ENCODE results near the gene POR. TPM values are rescaled to one million over a fixed set of nuclear protein-coding genes. Genes with fewer than 3 reads are reported as not detected.
A peak's percentile ranks its signal among the peaks of the same experiment; 100 is the strongest.

The POR gene
- total and polyA plus RNA-seq, 2 of the 13 experiments (the other 11 are each of a cell fraction or from before 2014, with no cell fraction given) = 145 to 266 TPM

DNA sequence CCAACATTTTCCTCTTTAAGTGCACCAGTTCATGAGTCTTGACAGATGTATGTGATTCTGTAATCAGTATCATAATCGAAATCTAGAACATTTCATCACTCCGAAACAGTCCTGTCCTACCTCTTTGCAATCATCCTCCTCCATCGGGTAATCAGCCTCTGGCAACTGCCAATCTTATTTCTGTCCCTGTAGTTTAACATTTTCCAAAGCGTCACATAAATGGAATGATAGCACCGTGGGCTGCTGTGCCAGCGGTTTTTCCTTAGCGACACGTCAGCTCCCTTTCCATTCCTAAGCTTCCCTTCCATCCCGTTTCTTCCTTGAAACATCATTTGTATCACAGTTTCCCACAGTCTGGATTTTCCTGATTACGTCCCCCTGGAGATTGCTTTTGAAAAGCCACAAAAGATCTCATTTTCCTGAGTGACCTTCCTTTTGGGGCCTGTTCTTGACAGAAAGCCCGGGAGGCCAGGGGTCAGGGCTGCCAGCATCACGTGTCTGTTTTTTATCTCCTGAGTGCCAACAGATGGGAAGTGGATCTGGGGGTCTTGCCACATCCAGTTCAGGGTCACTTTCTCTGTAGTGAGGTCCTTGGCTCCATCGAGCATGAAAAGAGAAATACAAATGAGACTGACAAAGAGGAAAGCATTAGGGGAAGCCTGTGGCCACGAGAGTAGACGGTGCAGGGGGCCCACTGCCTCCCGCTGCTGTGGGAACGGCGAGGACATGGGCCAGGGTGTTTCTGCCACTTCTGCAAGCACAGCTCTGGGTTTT lies 47.8 kb downstream of the POR start (continued):
- no peak for TF ChIP-seq SRF (IDR thresholded peaks at IDR 0.05; ENCODE audit: low read depth, low read length)
- TF ChIP-seq SIX4 (CRISPR knock-in tag; IDR thresholded peaks at IDR 0.05) = 0 out of 2 replicates have a peak, but pooled peaks have one; percentile 26
- TF ChIP-seq, protein P1, sequence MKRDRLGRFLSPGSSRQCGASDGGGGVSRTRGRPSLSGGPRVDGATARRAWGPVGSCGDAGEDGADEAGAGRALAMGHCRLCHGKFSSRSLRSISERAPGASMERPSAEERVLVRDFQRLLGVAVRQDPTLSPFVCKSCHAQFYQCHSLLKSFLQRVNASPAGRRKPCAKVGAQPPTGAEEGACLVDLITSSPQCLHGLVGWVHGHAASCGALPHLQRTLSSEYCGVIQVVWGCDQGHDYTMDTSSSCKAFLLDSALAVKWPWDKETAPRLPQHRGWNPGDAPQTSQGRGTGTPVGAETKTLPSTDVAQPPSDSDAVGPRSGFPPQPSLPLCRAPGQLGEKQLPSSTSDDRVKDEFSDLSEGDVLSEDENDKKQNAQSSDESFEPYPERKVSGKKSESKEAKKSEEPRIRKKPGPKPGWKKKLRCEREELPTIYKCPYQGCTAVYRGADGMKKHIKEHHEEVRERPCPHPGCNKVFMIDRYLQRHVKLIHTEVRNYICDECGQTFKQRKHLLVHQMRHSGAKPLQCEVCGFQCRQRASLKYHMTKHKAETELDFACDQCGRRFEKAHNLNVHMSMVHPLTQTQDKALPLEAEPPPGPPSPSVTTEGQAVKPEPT (CRISPR knock-in tag; IDR thresholded peaks at IDR 0.05; ENCODE audit: low read depth) = no peak
- TF ChIP-seq MATR3 (CRISPR knock-in tag; IDR thresholded peaks at IDR 0.05) = no peak
- TF ChIP-seq SOX6 (IDR thresholded peaks at IDR 0.05) = no peak
- TF ChIP-seq SOX6 (CRISPR knock-in tag; IDR thresholded peaks at IDR 0.05) = peak; percentile 94
- no peak for TF ChIP-seq ZSCAN22 (CRISPR knock-in tag; IDR thresholded peaks at IDR 0.05)
- no peak for TF ChIP-seq MXI1 (IDR thresholded peaks at IDR 0.05; ENCODE audit: borderline replicate concordance, low read depth, low read length)
- TF ChIP-seq SPEN (CRISPR knock-in tag; IDR thresholded peaks at IDR 0.05; ENCODE audit: low read depth) = 0 out of 2 replicates have a peak, but pooled peaks have one; percentile 21
- no peak for TF ChIP-seq AKAP8 (CRISPR knock-in tag; IDR thresholded peaks at IDR 0.05)
- TF ChIP-seq, protein P2, sequence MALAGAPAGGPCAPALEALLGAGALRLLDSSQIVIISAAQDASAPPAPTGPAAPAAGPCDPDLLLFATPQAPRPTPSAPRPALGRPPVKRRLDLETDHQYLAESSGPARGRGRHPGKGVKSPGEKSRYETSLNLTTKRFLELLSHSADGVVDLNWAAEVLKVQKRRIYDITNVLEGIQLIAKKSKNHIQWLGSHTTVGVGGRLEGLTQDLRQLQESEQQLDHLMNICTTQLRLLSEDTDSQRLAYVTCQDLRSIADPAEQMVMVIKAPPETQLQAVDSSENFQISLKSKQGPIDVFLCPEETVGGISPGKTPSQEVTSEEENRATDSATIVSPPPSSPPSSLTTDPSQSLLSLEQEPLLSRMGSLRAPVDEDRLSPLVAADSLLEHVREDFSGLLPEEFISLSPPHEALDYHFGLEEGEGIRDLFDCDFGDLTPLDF (CRISPR knock-in tag; IDR thresholded peaks at IDR 0.05) = 0 out of 2 replicates have a peak, but pooled peaks have one; percentile 49
- TF ChIP-seq, protein P3, sequence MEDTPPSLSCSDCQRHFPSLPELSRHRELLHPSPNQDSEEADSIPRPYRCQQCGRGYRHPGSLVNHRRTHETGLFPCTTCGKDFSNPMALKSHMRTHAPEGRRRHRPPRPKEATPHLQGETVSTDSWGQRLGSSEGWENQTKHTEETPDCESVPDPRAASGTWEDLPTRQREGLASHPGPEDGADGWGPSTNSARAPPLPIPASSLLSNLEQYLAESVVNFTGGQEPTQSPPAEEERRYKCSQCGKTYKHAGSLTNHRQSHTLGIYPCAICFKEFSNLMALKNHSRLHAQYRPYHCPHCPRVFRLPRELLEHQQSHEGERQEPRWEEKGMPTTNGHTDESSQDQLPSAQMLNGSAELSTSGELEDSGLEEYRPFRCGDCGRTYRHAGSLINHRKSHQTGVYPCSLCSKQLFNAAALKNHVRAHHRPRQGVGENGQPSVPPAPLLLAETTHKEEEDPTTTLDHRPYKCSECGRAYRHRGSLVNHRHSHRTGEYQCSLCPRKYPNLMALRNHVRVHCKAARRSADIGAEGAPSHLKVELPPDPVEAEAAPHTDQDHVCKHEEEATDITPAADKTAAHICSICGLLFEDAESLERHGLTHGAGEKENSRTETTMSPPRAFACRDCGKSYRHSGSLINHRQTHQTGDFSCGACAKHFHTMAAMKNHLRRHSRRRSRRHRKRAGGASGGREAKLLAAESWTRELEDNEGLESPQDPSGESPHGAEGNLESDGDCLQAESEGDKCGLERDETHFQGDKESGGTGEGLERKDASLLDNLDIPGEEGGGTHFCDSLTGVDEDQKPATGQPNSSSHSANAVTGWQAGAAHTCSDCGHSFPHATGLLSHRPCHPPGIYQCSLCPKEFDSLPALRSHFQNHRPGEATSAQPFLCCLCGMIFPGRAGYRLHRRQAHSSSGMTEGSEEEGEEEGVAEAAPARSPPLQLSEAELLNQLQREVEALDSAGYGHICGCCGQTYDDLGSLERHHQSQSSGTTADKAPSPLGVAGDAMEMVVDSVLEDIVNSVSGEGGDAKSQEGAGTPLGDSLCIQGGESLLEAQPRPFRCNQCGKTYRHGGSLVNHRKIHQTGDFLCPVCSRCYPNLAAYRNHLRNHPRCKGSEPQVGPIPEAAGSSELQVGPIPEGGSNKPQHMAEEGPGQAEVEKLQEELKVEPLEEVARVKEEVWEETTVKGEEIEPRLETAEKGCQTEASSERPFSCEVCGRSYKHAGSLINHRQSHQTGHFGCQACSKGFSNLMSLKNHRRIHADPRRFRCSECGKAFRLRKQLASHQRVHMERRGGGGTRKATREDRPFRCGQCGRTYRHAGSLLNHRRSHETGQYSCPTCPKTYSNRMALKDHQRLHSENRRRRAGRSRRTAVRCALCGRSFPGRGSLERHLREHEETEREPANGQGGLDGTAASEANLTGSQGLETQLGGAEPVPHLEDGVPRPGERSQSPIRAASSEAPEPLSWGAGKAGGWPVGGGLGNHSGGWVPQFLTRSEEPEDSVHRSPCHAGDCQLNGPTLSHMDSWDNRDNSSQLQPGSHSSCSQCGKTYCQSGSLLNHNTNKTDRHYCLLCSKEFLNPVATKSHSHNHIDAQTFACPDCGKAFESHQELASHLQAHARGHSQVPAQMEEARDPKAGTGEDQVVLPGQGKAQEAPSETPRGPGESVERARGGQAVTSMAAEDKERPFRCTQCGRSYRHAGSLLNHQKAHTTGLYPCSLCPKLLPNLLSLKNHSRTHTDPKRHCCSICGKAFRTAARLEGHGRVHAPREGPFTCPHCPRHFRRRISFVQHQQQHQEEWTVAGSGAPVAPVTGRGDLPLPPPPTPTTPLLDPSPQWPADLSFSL (CRISPR knock-in tag; IDR thresholded peaks at IDR 0.05) = no peak
- no peak for TF ChIP-seq SRSF1 (optimal IDR thresholded peaks at IDR 0.05; ENCODE audit: low read depth, low read length)
- TF ChIP-seq ZNF101 (CRISPR knock-in tag; IDR thresholded peaks at IDR 0.05; ENCODE audit: borderline replicate concordance, low read depth) = no peak
- TF ChIP-seq ATM (IDR thresholded peaks at IDR 0.05; ENCODE audit: borderline replicate concordance) = no peak
- TF ChIP-seq, protein P4, sequence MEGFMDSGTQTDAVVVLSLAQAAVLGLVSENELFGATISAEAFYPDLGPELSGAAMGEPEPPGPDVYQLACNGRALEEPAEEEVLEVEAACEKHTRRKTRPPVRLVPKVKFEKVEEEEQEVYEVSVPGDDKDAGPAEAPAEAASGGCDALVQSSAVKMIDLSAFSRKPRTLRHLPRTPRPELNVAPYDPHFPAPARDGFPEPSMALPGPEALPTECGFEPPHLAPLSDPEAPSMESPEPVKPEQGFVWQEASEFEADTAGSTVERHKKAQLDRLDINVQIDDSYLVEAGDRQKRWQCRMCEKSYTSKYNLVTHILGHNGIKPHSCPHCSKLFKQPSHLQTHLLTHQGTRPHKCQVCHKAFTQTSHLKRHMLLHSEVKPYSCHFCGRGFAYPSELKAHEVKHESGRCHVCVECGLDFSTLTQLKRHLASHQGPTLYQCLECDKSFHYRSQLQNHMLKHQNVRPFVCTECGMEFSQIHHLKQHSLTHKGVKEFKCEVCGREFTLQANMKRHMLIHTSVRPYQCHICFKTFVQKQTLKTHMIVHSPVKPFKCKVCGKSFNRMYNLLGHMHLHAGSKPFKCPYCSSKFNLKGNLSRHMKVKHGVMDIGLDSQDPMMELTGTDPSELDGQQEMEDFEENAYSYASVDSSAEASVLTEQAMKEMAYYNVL (CRISPR knock-in tag; IDR thresholded peaks at IDR 0.05; ENCODE audit: borderline replicate concordance) = peak; percentile 42; the same call in 1 of the 2 replicates
- TF ChIP-seq RFX1 (IDR thresholded peaks at IDR 0.05) = no peak
